Measurements from ENCODE around the gene PSME2. TPM values are rescaled to one million over a fixed set of nuclear protein-coding genes. Genes with fewer than 3 reads are reported as not detected.

PSME2 gene
- total and polyA plus RNA-seq, 2 experiments from 2014 or later: 75.5 to 189 TPM

DNA sequence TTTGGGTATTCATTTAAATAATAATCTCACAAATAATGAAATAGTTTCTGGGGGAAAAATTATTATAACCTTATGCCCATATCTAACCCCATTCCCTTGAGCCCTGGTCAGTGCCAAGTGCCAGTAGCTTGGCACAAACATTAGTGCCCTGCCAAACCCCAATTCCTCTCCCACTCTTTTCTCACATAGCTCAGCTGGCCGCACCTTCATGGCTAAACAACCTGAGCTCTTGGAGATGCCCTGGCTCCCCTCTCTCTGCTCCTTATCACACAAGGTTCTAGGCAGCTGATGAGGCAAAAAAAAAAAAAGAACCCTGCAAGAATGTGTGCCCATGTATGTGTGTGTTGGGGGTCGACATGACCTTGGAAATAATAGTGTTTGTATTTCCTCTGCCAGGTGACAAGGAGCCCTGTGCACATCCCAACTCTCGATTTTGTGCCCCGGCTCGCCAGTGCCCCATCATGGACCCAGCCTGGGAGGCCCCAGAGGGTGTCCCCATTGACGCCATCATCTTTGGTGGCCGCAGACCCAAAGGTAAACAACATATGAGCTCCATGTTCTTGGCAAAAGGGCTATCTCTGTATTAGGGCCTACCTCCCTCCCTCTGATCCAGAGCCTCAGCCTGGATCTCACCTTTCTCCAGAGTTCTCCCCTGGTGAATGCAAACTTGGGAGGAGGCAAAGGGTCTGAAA lies 43.9 kb downstream of the PSME2 start:
- Histone ChIP-seq H2AFZ (no peak overlapping the region), H3K9me2 (replicated peaks; ENCODE audit: insufficient read depth) (no peaks in the 10 kb centered on the region), H3K4me3 (no peak overlapping the region), H3K27ac (no peak overlapping the region), H3K36me3 (replicated peaks; ENCODE audit: insufficient read depth, low read depth) (no peaks in the 10 kb centered on the region), H3K4me1 (ENCODE audit: insufficient read depth) (no peaks in the 10 kb centered on the region), H3K4me2 (no peak overlapping the region), H3K27me3 (no peaks in the 10 kb centered on the region), H3K9me3 (ENCODE audit: low read depth) (no peaks in the 10 kb centered on the region), H3K79me2 (peaks cover 4% of the 10 kb centered on the region), H4K20me1 (ENCODE audit: insufficient read depth, poor library complexity, severe bottlenecking) (no peaks in the 10 kb centered on the region)
- 99% methylated on average over 7 of the region's 7 CpGs for WGBS (ENCODE audit: low lambda C conversion rate, missing lambda C conversion rate)
- no peak for DNase-seq (ENCODE audit: low spot score)
- TF ChIP-seq EZH2phosphoT487 (IDR thresholded peaks at IDR 0.05; ENCODE audit: low read depth, severe bottlenecking, unreplicated experiment) (no peak), EZH2 (IDR thresholded peaks at IDR 0.05; ENCODE audit: borderline replicate concordance) (no peak)

GRCh38 chr14:24100982-24101494 lies 45.4 kb downstream of the PSME2 start:
- H2AFZ ChIP-seq: no peak overlapping the region
- no peak overlapping the region for H3K4me2 ChIP-seq
- H3K36me3 ChIP-seq (replicated peaks; ENCODE audit: insufficient read depth, low read depth): no peaks in the 10 kb centered on the region
- no peak for DNase-seq (ENCODE audit: low spot score)
- H3K79me2 ChIP-seq: peaks cover 16% of the 10 kb centered on the region
- H4K20me1 ChIP-seq (ENCODE audit: insufficient read depth, poor library complexity, severe bottlenecking): no peaks in the 10 kb centered on the region
- H3K4me3 ChIP-seq: no peak overlapping the region
- no peaks in the 10 kb centered on the region for H3K9me3 ChIP-seq (ENCODE audit: low read depth)
- no peaks in the 10 kb centered on the region for H3K9me2 ChIP-seq (replicated peaks; ENCODE audit: insufficient read depth)
- TF ChIP-seq EZH2 (IDR thresholded peaks at IDR 0.05; ENCODE audit: borderline replicate concordance) (no peak), CTCF (IDR thresholded peaks at IDR 0.05; ENCODE audit: poor library complexity) (no peak), EZH2phosphoT487 (IDR thresholded peaks at IDR 0.05; ENCODE audit: low read depth, severe bottlenecking, unreplicated experiment) (no peak)
- WGBS (ENCODE audit: low lambda C conversion rate, missing lambda C conversion rate): 98% methylated on average over 3 of the region's 3 CpGs
- no peak overlapping the region for H3K27ac ChIP-seq
- no peaks in the 10 kb centered on the region for H3K4me1 ChIP-seq (ENCODE audit: insufficient read depth)
- no peaks in the 10 kb centered on the region for H3K27me3 ChIP-seq

- Histone ChIP-seq H3K27ac (no peak overlapping the region), H3K36me3 (replicated peaks; ENCODE audit: insufficient read depth, low read depth) (no peaks in the 10 kb centered on the region)
- 90% methylated on average over 4 of the region's 4 CpGs for WGBS (ENCODE audit: low lambda C conversion rate, missing lambda C conversion rate)
Measured at GRCh38 chr14:24100197-24100981, 46.0 kb downstream of the PSME2 start.

More at GRCh38 chr14:24100197-24100981, 46.0 kb downstream of the PSME2 start:
- Histone ChIP-seq H3K9me2 (replicated peaks; ENCODE audit: insufficient read depth) (no peaks in the 10 kb centered on the region), H3K9me3 (ENCODE audit: low read depth) (no peaks in the 10 kb centered on the region), H4K20me1 (ENCODE audit: insufficient read depth, poor library complexity, severe bottlenecking) (no peaks in the 10 kb centered on the region), H3K4me2 (no peak overlapping the region), H3K4me3 (no peak overlapping the region), H3K79me2 (peaks cover 20% of the 10 kb centered on the region), H3K27me3 (no peaks in the 10 kb centered on the region), H3K4me1 (ENCODE audit: insufficient read depth) (no peaks in the 10 kb centered on the region), H2AFZ (no peak overlapping the region)
- DNase-seq (ENCODE audit: low spot score): no peak
- TF ChIP-seq EZH2 (IDR thresholded peaks at IDR 0.05; ENCODE audit: borderline replicate concordance) (no peak), EZH2phosphoT487 (IDR thresholded peaks at IDR 0.05; ENCODE audit: low read depth, severe bottlenecking, unreplicated experiment) (no peak), CTCF (IDR thresholded peaks at IDR 0.05; ENCODE audit: poor library complexity) (no peak)

All from hepatocyte (in vitro differentiated cells).